T-helper 9 cell (primary cell): ENCODE results near the gene METTL23.
"Not testable (repeated sequence)": the region's sequence is repeated elsewhere in the genome, so short reads cannot be mapped to it uniquely, and the experiment has no call there.

Experiments used
- DNase-seq: peaks from one replicate; pipeline ENCODE4 v3.0.0-alpha.2; 2020

The METTL23 gene

DNA sequence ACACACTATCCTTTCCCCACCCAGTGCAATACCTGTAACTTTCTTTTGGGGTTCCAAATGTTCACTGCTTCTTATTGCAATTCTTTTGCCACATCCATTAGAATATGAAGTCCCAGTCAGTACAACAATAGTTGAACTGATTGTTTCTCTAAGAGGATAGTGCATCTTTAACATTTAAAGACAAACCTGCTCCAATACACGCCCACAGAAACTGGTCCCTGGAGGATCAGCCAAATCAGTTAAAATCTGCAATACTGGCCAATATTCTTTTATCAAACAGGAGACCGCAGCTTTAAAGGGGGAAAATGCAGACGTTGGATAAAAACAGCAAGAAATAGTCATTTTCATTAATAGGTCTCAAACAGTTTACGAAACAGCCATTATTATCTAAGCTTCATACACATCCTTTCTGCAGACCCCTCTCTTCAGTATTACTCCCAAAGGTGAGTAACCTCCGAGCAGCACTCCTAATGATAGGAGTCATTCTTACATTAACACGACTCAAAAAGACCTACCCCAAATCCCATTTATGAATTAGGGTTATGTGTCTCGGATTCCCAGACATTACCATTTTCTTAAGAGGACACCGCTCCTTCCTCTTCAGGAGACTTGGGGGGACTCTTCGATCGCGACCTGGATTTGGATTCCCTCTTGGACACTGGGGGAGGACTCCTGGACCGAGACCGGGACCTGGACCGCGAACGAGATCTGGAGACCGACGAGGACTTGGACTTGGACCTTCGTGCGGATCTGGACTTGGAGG, 9.1 kb downstream of the METTL23 start:
- DNase-seq, result no peak

GRCh38 chr17:76736349-76737081, 9.9 kb downstream of the METTL23 start:
- peak; percentile 55 for DNase-seq

GRCh38 chr17:76737082-76737675, 10.5 kb downstream of the METTL23 start, which contains the start of gene SRSF2:
SRSF2 (minus strand) TSS chr17:76737331; CDS start chr17:76737160, 171 bp downstream.
- DNase-seq, result peak; percentile 97

DNA sequence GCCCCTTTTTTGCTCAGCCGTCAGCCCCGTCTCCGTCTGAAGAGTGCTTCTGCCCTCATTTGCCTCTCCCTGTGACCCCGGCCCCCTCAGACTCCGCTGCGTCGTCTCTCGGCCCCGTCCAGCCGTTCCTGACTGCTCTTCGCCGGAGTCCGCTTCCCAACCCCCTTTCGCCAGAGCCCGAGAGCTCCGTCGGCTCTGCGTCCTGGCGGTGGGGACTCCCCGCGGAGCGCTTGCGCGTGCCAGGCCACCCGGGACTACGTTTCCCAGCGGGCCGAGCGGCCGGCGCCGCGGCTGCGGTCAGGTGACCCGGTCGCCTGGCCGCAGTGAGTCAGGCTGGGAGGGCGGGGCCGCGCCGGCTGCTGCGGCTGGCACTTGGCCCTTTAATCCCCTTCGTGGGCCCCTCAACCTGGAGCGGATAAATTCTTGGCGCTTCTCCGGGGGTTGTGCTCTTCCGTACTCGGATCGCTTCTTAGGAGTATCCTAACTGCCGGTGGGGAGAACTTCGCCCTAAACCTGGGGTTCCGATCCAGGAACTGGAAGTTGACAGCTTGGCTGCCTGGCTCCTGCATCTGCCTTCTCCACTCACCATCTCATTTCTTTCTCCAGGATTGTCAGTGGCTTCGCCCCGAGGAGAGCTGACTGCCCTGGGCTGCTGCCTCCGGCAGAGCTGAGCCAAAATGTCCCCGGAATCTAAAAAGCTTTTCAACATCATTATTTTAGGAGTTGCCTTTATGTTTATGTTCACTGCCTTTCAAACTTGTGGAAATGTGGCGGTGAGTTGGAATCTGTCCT, 11.2 kb downstream of the METTL23 start, which contains the start of gene MFSD11:
Gene MFSD11, plus strand, starts transcription at position 444 of the 792 bp plus-strand sequence. Its CDS starts 234 bp downstream, at position 678.
- DNase-seq, result peak; percentile 85

DNA sequence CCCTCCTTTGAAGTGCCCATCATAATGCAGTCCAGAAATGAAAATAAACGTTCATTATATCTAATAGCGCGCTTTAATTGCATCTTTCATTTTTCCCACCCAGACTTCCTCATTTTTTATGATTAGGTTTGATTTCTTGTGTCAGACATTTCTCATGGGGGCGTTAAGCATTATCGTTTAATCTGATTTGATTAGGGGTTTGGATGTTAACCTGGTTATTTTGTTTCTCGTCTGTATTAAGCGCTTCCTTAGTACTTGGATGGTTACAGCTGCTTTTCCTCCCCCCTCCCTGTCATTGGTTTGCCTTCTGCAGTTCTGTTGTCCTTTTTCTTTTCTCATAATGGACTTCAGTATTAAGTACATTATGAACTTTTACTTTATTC, 11.8 kb downstream of the METTL23 start:
- DNase-seq, result no peak

GRCh38 chr17:76739568-76740115, 13.0 kb downstream of the METTL23 start:
- not testable (repeated sequence) for DNase-seq

GRCh38 chr17:76740329-76741118, 13.9 kb downstream of the METTL23 start:
- DNase-seq, result no peak

DNA sequence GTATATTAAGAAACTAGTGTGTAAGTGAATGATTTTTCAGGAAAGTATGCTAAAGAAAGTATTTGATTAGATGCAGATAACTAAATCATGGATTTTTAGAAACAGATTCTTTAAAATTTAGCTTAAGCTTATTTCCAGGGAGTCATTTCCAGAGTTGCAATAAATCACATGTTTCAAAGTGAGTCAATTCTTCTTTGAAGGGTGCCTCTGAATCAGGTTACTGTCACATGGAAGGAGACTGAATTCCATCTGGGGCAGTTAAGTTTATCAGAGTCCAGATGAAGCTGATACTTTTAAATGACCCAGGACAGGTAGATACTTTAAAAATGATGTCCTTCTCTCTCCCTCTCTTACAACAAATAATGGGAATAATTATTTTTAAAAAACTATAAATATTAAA, 16.3 kb downstream of the METTL23 start:
- DNase-seq, result no peak

- DNase-seq, result no peak
These were observed 18.1 kb downstream of the METTL23 start for GRCh38 chr17:76744747-76745146.

DNA sequence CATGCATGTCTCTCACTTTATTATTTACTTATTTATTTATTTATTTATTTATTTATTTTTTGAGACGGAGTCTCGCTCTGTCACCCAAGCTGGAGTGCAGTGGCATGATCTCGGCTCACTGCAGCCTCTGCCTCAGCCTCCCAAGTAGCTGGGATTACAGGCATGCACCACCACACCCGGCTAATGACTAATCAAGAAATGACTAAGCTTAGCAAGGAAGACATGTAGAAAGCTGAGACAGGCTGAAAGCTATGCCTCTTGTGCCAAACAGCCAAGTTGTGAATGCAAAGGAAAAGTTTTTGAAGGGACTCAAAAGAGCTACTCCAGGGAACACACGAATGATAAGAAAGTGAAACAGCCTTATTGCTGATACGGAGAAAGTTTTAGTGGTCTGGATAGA, 19.1 kb downstream of the METTL23 start:
- not testable (repeated sequence) for DNase-seq

DNA sequence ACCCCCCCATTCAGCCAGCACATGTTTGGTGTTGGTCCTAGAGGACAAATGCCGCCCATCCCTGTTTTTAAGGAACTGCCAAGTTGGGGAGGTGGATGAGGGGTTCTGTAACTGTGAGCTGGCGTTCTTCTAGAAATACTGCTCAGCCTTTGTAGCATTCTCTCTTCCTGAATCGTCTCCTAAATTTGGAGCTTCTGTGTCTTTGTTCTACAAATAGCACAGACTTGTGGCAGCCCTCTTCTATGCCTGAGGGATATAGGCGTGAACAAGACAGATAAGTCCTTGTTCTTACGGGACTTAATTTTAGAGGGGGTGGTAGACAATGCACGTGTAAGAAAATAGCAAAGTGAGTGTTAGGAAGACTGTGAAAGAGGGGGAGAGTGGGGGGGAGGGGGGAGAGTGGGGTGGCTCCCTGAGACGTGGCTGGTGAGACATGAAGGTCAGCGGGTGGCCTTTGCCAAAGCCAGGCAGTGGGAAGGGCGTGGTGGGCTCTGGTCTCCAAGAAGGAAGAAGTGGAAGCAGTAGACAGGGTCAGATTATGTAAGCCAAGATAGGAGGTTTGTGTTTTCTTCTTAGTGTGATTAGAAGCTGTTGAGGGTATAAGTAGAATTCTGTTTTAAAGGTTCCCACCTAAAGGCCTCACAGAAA, 21.2 kb downstream of the METTL23 start:
- DNase-seq, result no peak

DNA sequence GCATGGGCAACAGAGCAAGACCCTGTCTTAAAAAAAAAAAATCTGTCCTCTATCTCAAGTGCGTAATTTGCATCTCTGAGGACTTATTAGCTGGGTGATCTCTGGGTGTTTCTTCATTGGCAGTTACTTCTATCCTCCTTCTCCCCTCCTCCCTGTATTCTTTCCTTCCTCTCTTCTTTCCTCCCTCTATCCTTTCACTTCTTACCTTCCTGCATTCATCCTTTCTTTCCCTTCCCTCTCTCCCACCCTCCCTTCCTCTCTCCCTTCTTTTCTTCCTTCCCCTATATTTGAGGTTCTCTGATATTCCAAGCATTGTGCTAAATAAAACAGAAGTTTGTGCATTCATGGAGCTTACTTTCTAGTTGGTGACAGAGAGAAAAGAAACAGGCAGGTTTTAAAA, 22.0 kb downstream of the METTL23 start:
- DNase-seq, result no peak

- DNase-seq, result no peak
These were observed 24.9 kb downstream of the METTL23 start for GRCh38 chr17:76751416-76751993.

DNA sequence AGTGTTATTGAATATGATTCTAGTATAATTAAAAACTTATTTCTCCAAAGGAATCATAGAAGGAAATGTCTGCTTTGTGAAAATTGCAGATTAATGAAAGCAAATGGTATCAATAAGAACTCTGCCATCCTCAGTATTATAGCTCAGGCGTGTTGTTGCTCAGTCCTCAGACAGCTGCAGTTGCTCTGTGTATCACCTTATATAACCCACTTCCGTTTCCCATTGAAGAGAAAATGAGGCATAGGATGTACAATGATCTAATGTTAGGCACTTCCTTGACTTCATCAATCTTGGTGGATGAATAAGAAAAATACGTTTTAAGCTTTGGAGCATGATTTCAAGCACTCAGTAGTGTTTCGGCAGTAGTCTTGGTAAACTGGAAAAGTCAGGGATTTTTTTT, 25.4 kb downstream of the METTL23 start:
- no peak for DNase-seq

GRCh38 chr17:76753061-76753961, 26.7 kb downstream of the METTL23 start:
- no peak for DNase-seq

DNA sequence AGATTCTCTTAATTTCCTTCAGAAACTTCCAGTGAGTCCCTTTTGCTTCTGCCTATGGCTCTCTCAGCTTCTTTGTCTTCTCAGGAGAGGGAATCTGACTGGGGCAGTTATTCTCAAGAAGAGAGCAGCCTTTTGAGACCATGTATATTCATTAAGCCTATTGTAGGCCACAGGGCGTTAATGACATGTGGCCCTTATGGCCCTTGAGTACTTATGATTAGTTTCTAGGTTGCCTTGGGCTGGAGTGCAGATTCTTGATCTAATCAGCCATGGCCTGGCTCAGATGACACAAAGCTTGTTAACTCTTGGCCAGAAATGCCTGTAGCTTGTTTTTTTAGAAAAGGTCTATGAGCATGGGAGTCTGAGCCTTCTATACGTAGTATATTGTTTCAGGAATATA, 28.6 kb downstream of the METTL23 start:
- DNase-seq, result no peak

DNA sequence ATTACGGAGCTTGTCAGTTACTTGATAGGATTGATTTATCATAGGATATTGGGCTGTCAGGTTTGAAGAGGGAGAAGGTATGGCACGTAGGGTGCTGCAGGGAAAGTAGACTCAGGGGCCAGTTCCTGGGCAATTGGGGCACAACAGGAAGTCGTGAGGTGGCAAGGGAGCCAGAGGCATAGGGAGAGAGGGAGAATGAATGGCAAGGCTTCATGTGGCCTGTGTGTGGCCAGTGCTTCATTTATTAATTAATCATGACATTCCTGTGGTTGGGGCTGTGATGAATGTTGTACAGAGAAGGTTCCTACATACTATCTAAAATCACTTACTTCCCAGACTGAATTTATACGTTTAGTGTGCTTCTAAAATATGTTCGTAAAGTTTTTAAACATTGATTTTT, 30.6 kb downstream of the METTL23 start:
- DNase-seq, result no peak

DNA sequence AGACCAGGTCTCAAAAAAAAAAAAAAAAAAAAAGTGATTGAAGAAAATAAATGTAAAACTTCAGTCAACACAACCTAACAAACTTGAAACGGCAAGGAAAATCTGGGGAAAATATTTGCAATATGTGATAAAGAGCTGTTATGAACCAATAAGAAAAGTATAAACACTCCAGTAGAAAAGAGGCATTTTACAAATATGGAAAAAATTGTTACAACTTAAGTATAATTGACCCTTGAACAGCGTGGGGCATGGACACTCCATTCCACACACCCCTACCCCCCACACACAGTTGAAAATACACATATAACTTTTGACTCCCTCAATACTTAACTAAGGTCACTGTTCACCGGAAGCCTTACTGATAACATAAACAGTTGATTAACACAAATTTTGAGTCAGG, 31.9 kb downstream of the METTL23 start:
- DNase-seq, result no peak

GRCh38 chr17:76772842-76773525, 46.3 kb downstream of the METTL23 start:
- peak; percentile 49 for DNase-seq
